GM12878 (cell line): Measurements from ENCODE around the gene FBXW9. TPM values are rescaled to one million over a fixed set of nuclear protein-coding genes. Genes with fewer than 3 reads are reported as not detected.
A peak's percentile ranks its signal among the peaks of the same experiment; 100 is the strongest.

Experiments used
- E2F8 ChIP-seq: fragments of 450-650 bp; IDR thresholded peaks from 2 replicates; pipeline ENCODE4 v1.6.1; 2018; ENCODE audit warnings: mild to moderate bottlenecking, low read depth, moderate library complexity; ENCODE audit not compliant: partially characterized antibody
- GABPA ChIP-seq: IDR thresholded peaks from 2 replicates; pipeline ENCODE4 v1.6.1; 2014; ENCODE audit warnings: antibody characterized with exemption, low read depth, mild to moderate bottlenecking, inconsistent platforms
- USF1 ChIP-seq: IDR thresholded peaks from 2 replicates; pipeline ENCODE4 v1.6.1; 2011; ENCODE audit warnings: borderline replicate concordance, low read depth, mild to moderate bottlenecking, moderate library complexity, mixed read lengths, low read length; ENCODE audit not compliant: insufficient read depth; ENCODE audit errors: extremely low read length
- polyA plus RNA-seq, 11 experiments: library from polyadenylated mRNA; depleted of rRNA in 4 of 11; unstranded in 6 of 11; stranded (reverse) in 5 of 11; fragments of >200 nt; fragmentation: Nextera tagmentation in 4 of 11; fragmentation: Illumina TruSeq in 1 of 11; extraction: Ambion mirVana in 4 of 11; extraction: Trizol in 1 of 11; gene quantifications; 1 replicate in 1 of 11; 2 replicates in 10 of 11; pipeline versions ENCODE4 v1.2.1 to v1.2.3, GENCODE V29; 2011 to 2016; ENCODE audit warnings: inconsistent platforms in 2 of 11, missing spikeins in 2 of 11, low read depth in 1 of 11
- total RNA-seq, 4 experiments: library from RNA; depleted of rRNA in 3 of 4; stranded (reverse); fragments of >200 nt in 3 of 4; fragmentation: Illumina TruSeq in 1 of 4; extraction: Trizol in 1 of 4; gene quantifications; 2 replicates each; pipeline versions ENCODE4 v1.2.1 to v1.2.3, GENCODE V29; 2013 to 2021
- TF ChIP-seq, protein P1 (sequence below): fragments of 150-350 bp; IDR thresholded peaks from 2 replicates; pipeline ENCODE4 v1.6.1; 2016; ENCODE audit warnings: low read depth, low read length
- TF ChIP-seq, protein P2 (sequence below): fragments of 450-650 bp; formaldehyde crosslinking; IDR thresholded peaks from 2 replicates; pipeline ENCODE4 v1.5.0; 2022; ENCODE audit warnings: mild to moderate bottlenecking, missing genetic modification characterization
- TF ChIP-seq, protein P3 (sequence below): fragments of 450-650 bp; IDR thresholded peaks from 2 replicates; pipeline ENCODE4 v1.6.1; 2014; ENCODE audit warnings: mild to moderate bottlenecking
- TF ChIP-seq, protein P4 (sequence below): fragments of 450-650 bp; conservative IDR thresholded peaks from 2 replicates; pipeline ENCODE4 v1.6.1; 2017; ENCODE audit warnings: mild to moderate bottlenecking, moderate library complexity
- TF ChIP-seq, protein P5 (sequence below): fragments of 450-650 bp; formaldehyde crosslinking; IDR thresholded peaks from 2 replicates; pipeline ENCODE4 v1.4.0; 2022; ENCODE audit warnings: mild to moderate bottlenecking, moderate library complexity

Gene FBXW9
- total and polyA plus RNA-seq, 10 of the 15 experiments (the other 5 are each of a cell fraction or from before 2014, with no cell fraction given), result 0.21 to 14.8 (median 7.3) TPM

GRCh38 chr19:12736995-12737834 is 40.8 kb upstream of the FBXW9 start, which contains the start of gene GET3 (continued):
- TF ChIP-seq E2F8, result no peak
- TF ChIP-seq, protein P1, sequence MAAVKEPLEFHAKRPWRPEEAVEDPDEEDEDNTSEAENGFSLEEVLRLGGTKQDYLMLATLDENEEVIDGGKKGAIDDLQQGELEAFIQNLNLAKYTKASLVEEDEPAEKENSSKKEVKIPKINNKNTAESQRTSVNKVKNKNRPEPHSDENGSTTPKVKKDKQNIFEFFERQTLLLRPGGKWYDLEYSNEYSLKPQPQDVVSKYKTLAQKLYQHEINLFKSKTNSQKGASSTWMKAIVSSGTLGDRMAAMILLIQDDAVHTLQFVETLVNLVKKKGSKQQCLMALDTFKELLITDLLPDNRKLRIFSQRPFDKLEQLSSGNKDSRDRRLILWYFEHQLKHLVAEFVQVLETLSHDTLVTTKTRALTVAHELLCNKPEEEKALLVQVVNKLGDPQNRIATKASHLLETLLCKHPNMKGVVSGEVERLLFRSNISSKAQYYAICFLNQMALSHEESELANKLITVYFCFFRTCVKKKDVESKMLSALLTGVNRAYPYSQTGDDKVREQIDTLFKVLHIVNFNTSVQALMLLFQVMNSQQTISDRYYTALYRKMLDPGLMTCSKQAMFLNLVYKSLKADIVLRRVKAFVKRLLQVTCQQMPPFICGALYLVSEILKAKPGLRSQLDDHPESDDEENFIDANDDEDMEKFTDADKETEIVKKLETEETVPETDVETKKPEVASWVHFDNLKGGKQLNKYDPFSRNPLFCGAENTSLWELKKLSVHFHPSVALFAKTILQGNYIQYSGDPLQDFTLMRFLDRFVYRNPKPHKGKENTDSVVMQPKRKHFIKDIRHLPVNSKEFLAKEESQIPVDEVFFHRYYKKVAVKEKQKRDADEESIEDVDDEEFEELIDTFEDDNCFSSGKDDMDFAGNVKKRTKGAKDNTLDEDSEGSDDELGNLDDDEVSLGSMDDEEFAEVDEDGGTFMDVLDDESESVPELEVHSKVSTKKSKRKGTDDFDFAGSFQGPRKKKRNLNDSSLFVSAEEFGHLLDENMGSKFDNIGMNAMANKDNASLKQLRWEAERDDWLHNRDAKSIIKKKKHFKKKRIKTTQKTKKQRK, result no peak; the same call in none of the 2 replicates
- TF ChIP-seq, protein P2, sequence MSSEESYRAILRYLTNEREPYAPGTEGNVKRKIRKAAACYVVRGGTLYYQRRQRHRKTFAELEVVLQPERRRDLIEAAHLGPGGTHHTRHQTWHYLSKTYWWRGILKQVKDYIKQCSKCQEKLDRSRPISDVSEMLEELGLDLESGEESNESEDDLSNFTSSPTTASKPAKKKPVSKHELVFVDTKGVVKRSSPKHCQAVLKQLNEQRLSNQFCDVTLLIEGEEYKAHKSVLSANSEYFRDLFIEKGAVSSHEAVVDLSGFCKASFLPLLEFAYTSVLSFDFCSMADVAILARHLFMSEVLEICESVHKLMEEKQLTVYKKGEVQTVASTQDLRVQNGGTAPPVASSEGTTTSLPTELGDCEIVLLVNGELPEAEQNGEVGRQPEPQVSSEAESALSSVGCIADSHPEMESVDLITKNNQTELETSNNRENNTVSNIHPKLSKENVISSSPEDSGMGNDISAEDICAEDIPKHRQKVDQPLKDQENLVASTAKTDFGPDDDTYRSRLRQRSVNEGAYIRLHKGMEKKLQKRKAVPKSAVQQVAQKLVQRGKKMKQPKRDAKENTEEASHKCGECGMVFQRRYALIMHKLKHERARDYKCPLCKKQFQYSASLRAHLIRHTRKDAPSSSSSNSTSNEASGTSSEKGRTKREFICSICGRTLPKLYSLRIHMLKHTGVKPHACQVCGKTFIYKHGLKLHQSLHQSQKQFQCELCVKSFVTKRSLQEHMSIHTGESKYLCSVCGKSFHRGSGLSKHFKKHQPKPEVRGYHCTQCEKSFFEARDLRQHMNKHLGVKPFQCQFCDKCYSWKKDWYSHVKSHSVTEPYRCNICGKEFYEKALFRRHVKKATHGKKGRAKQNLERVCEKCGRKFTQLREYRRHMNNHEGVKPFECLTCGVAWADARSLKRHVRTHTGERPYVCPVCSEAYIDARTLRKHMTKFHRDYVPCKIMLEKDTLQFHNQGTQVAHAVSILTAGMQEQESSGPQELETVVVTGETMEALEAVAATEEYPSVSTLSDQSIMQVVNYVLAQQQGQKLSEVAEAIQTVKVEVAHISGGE (CRISPR knock-in tag), result no peak
- peak; percentile 93 for TF ChIP-seq USF1
- TF ChIP-seq, protein P3, sequence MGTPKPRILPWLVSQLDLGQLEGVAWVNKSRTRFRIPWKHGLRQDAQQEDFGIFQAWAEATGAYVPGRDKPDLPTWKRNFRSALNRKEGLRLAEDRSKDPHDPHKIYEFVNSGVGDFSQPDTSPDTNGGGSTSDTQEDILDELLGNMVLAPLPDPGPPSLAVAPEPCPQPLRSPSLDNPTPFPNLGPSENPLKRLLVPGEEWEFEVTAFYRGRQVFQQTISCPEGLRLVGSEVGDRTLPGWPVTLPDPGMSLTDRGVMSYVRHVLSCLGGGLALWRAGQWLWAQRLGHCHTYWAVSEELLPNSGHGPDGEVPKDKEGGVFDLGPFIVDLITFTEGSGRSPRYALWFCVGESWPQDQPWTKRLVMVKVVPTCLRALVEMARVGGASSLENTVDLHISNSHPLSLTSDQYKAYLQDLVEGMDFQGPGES, result peak; percentile 82
- TF ChIP-seq GABPA, result 0 out of 2 replicates have a peak, but pooled peaks have one; percentile 41
- TF ChIP-seq, protein P4, sequence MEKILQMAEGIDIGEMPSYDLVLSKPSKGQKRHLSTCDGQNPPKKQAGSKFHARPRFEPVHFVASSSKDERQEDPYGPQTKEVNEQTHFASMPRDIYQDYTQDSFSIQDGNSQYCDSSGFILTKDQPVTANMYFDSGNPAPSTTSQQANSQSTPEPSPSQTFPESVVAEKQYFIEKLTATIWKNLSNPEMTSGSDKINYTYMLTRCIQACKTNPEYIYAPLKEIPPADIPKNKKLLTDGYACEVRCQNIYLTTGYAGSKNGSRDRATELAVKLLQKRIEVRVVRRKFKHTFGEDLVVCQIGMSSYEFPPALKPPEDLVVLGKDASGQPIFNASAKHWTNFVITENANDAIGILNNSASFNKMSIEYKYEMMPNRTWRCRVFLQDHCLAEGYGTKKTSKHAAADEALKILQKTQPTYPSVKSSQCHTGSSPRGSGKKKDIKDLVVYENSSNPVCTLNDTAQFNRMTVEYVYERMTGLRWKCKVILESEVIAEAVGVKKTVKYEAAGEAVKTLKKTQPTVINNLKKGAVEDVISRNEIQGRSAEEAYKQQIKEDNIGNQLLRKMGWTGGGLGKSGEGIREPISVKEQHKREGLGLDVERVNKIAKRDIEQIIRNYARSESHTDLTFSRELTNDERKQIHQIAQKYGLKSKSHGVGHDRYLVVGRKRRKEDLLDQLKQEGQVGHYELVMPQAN, result peak; percentile 79
- TF ChIP-seq, protein P5, sequence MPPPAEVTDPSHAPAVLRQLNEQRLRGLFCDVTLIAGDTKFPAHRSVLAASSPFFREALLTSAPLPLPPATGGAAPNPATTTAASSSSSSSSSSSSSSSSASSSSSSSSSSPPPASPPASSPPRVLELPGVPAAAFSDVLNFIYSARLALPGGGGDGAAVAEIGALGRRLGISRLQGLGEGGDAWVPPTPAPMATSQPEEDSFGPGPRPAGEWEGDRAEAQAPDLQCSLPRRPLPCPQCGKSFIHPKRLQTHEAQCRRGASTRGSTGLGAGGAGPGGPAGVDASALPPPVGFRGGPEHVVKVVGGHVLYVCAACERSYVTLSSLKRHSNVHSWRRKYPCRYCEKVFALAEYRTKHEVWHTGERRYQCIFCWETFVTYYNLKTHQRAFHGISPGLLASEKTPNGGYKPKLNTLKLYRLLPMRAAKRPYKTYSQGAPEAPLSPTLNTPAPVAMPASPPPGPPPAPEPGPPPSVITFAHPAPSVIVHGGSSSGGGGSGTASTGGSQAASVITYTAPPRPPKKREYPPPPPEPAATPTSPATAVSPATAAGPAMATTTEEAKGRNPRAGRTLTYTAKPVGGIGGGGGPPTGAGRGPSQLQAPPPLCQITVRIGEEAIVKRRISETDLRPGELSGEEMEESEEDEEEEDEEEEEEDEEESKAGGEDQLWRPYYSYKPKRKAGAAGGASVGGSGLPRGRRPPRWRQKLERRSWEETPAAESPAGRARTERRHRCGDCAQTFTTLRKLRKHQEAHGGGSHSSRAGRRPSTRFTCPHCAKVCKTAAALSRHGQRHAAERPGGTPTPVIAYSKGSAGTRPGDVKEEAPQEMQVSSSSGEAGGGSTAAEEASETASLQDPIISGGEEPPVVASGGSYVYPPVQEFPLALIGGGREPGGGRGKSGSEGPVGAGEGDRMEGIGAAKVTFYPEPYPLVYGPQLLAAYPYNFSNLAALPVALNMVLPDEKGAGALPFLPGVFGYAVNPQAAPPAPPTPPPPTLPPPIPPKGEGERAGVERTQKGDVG (CRISPR knock-in tag), result no peak
